HepG2 (cell line): ENCODE results near the gene H1-8. TPM values are rescaled to one million over a fixed set of nuclear protein-coding genes. Genes with fewer than 3 reads are reported as not detected.

Experiments
- ATAC-seq: fragments of 200-7000 bp; cut with Tn5 transposase; 3 replicates; pipeline ENCODE4 v1.9.1; 2020; ENCODE audit warnings: mild to moderate bottlenecking, moderate library complexity
- BruUV-seq: library from RNA; stranded (reverse); fragments of 400-500 nt; replicated peaks from 2 replicates; lab custom pipeline; 2021; lab: Mats Ljungman, UMichigan
- CTCF ChIA-PET: fragments of 300-600 bp; formaldehyde crosslinking; extraction: SDS; loops from one replicate; lab custom pipeline; 2021; ENCODE audit warnings: low total read pairs, inconsistent platforms, low intra/inter-chr PET ratio; lab: Yijun Ruan, JAX
- POLR2A ChIA-PET: fragments of 350-600 bp; sonication (Branson Sonifier 250); formaldehyde crosslinking; loops from one replicate; lab custom pipeline; 2020; ENCODE audit warnings: antibody characterized with exemption, inconsistent platforms; lab: Yijun Ruan, JAX
- DNase-seq: peaks from one replicate; pipeline ENCODE4 v3.0.0-alpha.2; 2015; ENCODE audit warnings: low spot score
- FAIRE-seq: peaks from 3 replicates; lab custom pipeline; 2011; peaks lifted over from hg19 to GRCh38; lab: Jason Lieb, UNC
- H2AFZ ChIP-seq: one replicate; pipeline ENCODE4 v1.6.1; 2011; ENCODE audit warnings: low read length, inconsistent platforms
- H3K27ac ChIP-seq: fragments of 300-600 bp; 3 replicates; pipeline ENCODE4 v1.8.0; 2011; ENCODE audit warnings: mixed run types, mild to moderate bottlenecking, mixed read lengths, low read length, inconsistent platforms; ENCODE audit not compliant: insufficient read depth; ENCODE audit errors: extremely low read length
- H3K27me3 ChIP-seq, 2 experiments: fragments of 200-600 bp in 1 of 2; 2 replicates in 1 of 2; 3 replicates in 1 of 2; pipeline versions ENCODE4 v1.6.0 to v1.8.0; 2011; ENCODE audit warnings: low read length in 2 of 2, mild to moderate bottlenecking in 2 of 2, moderate library complexity in 2 of 2, inconsistent platforms in 1 of 2; ENCODE audit not compliant: insufficient read depth in 2 of 2, control insufficient read depth in 1 of 2
- H3K36me3 ChIP-seq, 2 experiments: fragments of 200-600 bp in 1 of 2; replicated peaks in 1 of 2; 2 replicates in 1 of 2; 3 replicates in 1 of 2; pipeline versions ENCODE4 v1.5.1 to v1.8.0; 2011; ENCODE audit warnings: low read length in 2 of 2, inconsistent platforms in 1 of 2; ENCODE audit not compliant: insufficient read depth in 2 of 2, control insufficient read depth in 1 of 2
- H3K4me1 ChIP-seq: 2 replicates; pipeline ENCODE4 v1.5.1; 2012; ENCODE audit warnings: low read length, inconsistent platforms; ENCODE audit not compliant: insufficient read depth
- H3K4me2 ChIP-seq: 2 replicates; pipeline ENCODE4 v1.6.0; 2011; ENCODE audit warnings: low read depth, low read length, inconsistent platforms
- H3K4me3 ChIP-seq, 3 experiments: fragments of 200-600 bp in 1 of 3; sonication (generic), shearing (Covaris generic) in 1 of 3; replicated peaks in 1 of 3; 2 replicates each; pipeline ENCODE4 v1.5.1; 2011 to 2016; ENCODE audit warnings: low read length in 3 of 3, inconsistent platforms in 2 of 3, low read depth in 2 of 3, mild to moderate bottlenecking in 2 of 3, control low read depth in 1 of 3, mixed read lengths in 1 of 3; ENCODE audit not compliant: insufficient read depth in 1 of 3
- H3K79me2 ChIP-seq: one replicate; pipeline ENCODE4 v1.6.1; 2011; ENCODE audit warnings: low read length, inconsistent platforms; ENCODE audit not compliant: insufficient read depth
- H3K9ac ChIP-seq: 2 replicates; pipeline ENCODE4 v1.6.0; 2011; ENCODE audit warnings: mild to moderate bottlenecking, low read depth, low read length, inconsistent platforms; ENCODE audit not compliant: insufficient read depth
- H3K9me3 ChIP-seq: 2 replicates; pipeline ENCODE4 v1.5.1; 2012; ENCODE audit warnings: mild to moderate bottlenecking, low read length
- H4K20me1 ChIP-seq: 2 replicates; pipeline ENCODE4 v1.6.0; 2011; ENCODE audit warnings: inconsistent platforms, mild to moderate bottlenecking, low read length, moderate library complexity; ENCODE audit not compliant: insufficient read depth
- NRL ChIP-seq: sonication (generic); formaldehyde crosslinking; IDR thresholded peaks from 2 replicates; pipeline ENCODE4 v1.5.0; 2020; ENCODE audit warnings: missing genetic modification reagents, mild to moderate bottlenecking, moderate library complexity, borderline replicate concordance
- SMAD9 ChIP-seq: sonication (generic); formaldehyde crosslinking; IDR thresholded peaks from 2 replicates; pipeline ENCODE4 v1.5.1; 2020; ENCODE audit warnings: mild to moderate bottlenecking, missing genetic modification reagents
- STAT5B ChIP-seq: sonication (generic); formaldehyde crosslinking; IDR thresholded peaks from 2 replicates; pipeline ENCODE4 v1.4.0; 2020; ENCODE audit warnings: missing genetic modification reagents
- THAP9 ChIP-seq: sonication (generic); formaldehyde crosslinking; IDR thresholded peaks from 2 replicates; pipeline ENCODE4; 2020; ENCODE audit warnings: missing genetic modification reagents, mild to moderate bottlenecking, borderline replicate concordance
- ZMYM3 ChIP-seq: sonication (generic); formaldehyde crosslinking; IDR thresholded peaks from 2 replicates; pipeline ENCODE4 v1.5.1; 2020; ENCODE audit warnings: mild to moderate bottlenecking, missing genetic modification reagents
- ZNF251 ChIP-seq: sonication (generic); formaldehyde crosslinking; IDR thresholded peaks from 2 replicates; pipeline ENCODE4 v1.9.0; 2021; ENCODE audit warnings: mild to moderate bottlenecking, missing genetic modification reagents
- ZNF329 ChIP-seq: sonication (generic); formaldehyde crosslinking; IDR thresholded peaks from 2 replicates; pipeline ENCODE4 v1.9.0; 2021; ENCODE audit warnings: low read depth, mild to moderate bottlenecking, missing genetic modification reagents
- ZNF781 ChIP-seq: sonication (generic); formaldehyde crosslinking; IDR thresholded peaks from 2 replicates; pipeline ENCODE4 v1.5.1; 2020; ENCODE audit warnings: borderline replicate concordance, mild to moderate bottlenecking, missing genetic modification reagents; ENCODE audit errors: not compliant biosample characterization
- WGBS: methylation state at CpG from one replicate; pipeline ENCODE4 v1.1.6; 2017; ENCODE audit warnings: low lambda C conversion rate; 5-methylcytosine and 5-hydroxymethylcytosine counted together
- in situ Hi-C: cut with HindIII; loops from 2 replicates; pipeline ENCODE4 v1.10.0; 2017; ENCODE audit warnings: low pct_unique_long_range_greater_than_20kb; ENCODE audit not compliant: extremely low pct_ligation_motif_present
- intact Hi-C: fragments of 100-400 bp; cut with micrococcal nuclease; formaldehyde crosslinking; loops from one replicate; pipeline ENCODE4 v1.10.0; 2022; ENCODE audit not compliant: unreplicated experiment
- polyA plus RNA-seq, 8 experiments: library from polyadenylated mRNA; depleted of rRNA in 3 of 8; stranded (reverse) in 7 of 8; unstranded in 1 of 8; fragments of >200 nt; fragmentation: Illumina TruSeq in 4 of 8; extraction: Trizol in 4 of 8; gene quantifications; 2 replicates each; pipeline versions ENCODE4 v1.2.1 to v1.2.3, GENCODE V29; 2011 to 2016; ENCODE audit warnings: low read depth in 4 of 8, missing spikeins in 1 of 8, mixed read lengths in 1 of 8; ENCODE audit not compliant: insufficient read depth in 1 of 8
- total RNA-seq, 5 experiments: library from RNA; depleted of rRNA; stranded (reverse); fragments of >200 nt; fragmentation: Illumina TruSeq; extraction: Trizol; gene quantifications; 2 replicates each; pipeline ENCODE4 v1.2.3, GENCODE V29; 2016; ENCODE audit warnings: low read depth in 1 of 5
- TF ChIP-seq, protein P1 (sequence below): sonication (generic); formaldehyde crosslinking; conservative IDR thresholded peaks from 2 replicates; pipeline ENCODE4 v1.4.0; 2020; ENCODE audit warnings: missing genetic modification reagents
- TF ChIP-seq, protein P2 (sequence below): sonication (generic); formaldehyde crosslinking; IDR thresholded peaks from 2 replicates; pipeline ENCODE4 v1.4.0; 2020; ENCODE audit warnings: missing genetic modification reagents, borderline replicate concordance
- TF ChIP-seq, protein P3 (sequence below): sonication (generic); formaldehyde crosslinking; IDR thresholded peaks from 2 replicates; pipeline ENCODE4 v1.5.0; 2020; ENCODE audit warnings: mild to moderate bottlenecking, missing genetic modification reagents, moderate library complexity
- TF ChIP-seq, protein P4 (sequence below): sonication (generic); formaldehyde crosslinking; IDR thresholded peaks from 2 replicates; pipeline ENCODE4 v1.8.0; 2022; ENCODE audit warnings: missing genetic modification reagents, mild to moderate bottlenecking, borderline replicate concordance

H1-8 gene
- total and polyA plus RNA-seq, 2 of the 13 experiments (the other 11 are each of a cell fraction or from before 2014, with no cell fraction given): 0.08 TPM; not detected in 1

GRCh38 chr3:129593230-129593594, 50.2 kb downstream of the H1-8 start:
- intact Hi-C loops (no loop called here), in situ Hi-C loops (no loop called here)
- H3K27me3 ChIP-seq: no peaks in the 10 kb centered on the region
- no peak overlapping the region for H2AFZ ChIP-seq
- ChIA-PET CTCF (no interaction called here), POLR2A (interaction anchor here (0.8 to 5.7 kb wide), 11 partner anchors 10 to 277 kb away, joined by 3 to 107 read pairs (median 12); partner anchors contain the start of genes MBD4 and PLXND1)
- no TSS peak for BruUV-seq
- peak overlapping the region; percentile 94 for H3K27ac ChIP-seq
- H3K79me2 ChIP-seq: peaks cover 56% of the 10 kb centered on the region
- H3K9me3 ChIP-seq: no peaks in the 10 kb centered on the region
- DNase-seq (no peak), ATAC-seq (no peak), FAIRE-seq (no peak)
- H3K36me3 ChIP-seq: peaks cover 6 to 11% of the 10 kb centered on the region in 2 experiments
- no peaks in the 10 kb centered on the region for H4K20me1 ChIP-seq
- H3K9ac ChIP-seq: peak overlapping the region; percentile 23; the same call in 1 of the 2 replicates
- peak overlapping the region in 1 of 3 experiments; percentile 70; a peak in 2 of 6 replicates for H3K4me3 ChIP-seq
- peaks cover 76% of the 10 kb centered on the region for H3K4me1 ChIP-seq
- 61% methylated on average over 8 of the region's 8 CpGs for WGBS
- H3K4me2 ChIP-seq: peak overlapping the region; percentile 85
- TF ChIP-seq STAT5B (no peak), SMAD9 (CRISPR knock-in tag) (0 out of 2 replicates have a peak, but pooled peaks have one; percentile 25), THAP9 (CRISPR knock-in tag) (0 out of 2 replicates have a peak, but pooled peaks have one; percentile 8), ZNF781 (CRISPR knock-in tag) (no peak), ZNF251 (CRISPR knock-in tag) (0 out of 2 replicates have a peak, but pooled peaks have one; percentile 43), ZNF329 (CRISPR knock-in tag) (0 out of 2 replicates have a peak, but pooled peaks have one; percentile 6), NRL (0 out of 2 replicates have a peak, but pooled peaks have one; percentile 3), ZMYM3 (CRISPR knock-in tag) (no peak)
- TF ChIP-seq, protein P1, sequence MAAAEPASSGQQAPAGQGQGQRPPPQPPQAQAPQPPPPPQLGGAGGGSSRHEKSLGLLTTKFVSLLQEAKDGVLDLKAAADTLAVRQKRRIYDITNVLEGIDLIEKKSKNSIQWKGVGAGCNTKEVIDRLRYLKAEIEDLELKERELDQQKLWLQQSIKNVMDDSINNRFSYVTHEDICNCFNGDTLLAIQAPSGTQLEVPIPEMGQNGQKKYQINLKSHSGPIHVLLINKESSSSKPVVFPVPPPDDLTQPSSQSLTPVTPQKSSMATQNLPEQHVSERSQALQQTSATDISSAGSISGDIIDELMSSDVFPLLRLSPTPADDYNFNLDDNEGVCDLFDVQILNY (CRISPR knock-in tag): no peak
- TF ChIP-seq, protein P2, sequence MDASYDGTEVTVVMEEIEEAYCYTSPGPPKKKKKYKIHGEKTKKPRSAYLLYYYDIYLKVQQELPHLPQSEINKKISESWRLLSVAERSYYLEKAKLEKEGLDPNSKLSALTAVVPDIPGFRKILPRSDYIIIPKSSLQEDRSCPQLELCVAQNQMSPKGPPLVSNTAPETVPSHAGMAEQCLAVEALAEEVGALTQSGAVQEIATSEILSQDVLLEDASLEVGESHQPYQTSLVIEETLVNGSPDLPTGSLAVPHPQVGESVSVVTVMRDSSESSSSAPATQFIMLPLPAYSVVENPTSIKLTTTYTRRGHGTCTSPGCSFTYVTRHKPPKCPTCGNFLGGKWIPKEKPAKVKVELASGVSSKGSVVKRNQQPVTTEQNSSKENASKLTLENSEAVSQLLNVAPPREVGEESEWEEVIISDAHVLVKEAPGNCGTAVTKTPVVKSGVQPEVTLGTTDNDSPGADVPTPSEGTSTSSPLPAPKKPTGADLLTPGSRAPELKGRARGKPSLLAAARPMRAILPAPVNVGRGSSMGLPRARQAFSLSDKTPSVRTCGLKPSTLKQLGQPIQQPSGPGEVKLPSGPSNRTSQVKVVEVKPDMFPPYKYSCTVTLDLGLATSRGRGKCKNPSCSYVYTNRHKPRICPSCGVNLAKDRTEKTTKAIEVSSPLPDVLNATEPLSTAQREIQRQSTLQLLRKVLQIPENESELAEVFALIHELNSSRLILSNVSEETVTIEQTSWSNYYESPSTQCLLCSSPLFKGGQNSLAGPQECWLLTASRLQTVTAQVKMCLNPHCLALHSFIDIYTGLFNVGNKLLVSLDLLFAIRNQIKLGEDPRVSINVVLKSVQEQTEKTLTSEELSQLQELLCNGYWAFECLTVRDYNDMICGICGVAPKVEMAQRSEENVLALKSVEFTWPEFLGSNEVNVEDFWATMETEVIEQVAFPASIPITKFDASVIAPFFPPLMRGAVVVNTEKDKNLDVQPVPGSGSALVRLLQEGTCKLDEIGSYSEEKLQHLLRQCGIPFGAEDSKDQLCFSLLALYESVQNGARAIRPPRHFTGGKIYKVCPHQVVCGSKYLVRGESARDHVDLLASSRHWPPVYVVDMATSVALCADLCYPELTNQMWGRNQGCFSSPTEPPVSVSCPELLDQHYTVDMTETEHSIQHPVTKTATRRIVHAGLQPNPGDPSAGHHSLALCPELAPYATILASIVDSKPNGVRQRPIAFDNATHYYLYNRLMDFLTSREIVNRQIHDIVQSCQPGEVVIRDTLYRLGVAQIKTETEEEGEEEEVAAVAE: no peak
- TF ChIP-seq, protein P3, sequence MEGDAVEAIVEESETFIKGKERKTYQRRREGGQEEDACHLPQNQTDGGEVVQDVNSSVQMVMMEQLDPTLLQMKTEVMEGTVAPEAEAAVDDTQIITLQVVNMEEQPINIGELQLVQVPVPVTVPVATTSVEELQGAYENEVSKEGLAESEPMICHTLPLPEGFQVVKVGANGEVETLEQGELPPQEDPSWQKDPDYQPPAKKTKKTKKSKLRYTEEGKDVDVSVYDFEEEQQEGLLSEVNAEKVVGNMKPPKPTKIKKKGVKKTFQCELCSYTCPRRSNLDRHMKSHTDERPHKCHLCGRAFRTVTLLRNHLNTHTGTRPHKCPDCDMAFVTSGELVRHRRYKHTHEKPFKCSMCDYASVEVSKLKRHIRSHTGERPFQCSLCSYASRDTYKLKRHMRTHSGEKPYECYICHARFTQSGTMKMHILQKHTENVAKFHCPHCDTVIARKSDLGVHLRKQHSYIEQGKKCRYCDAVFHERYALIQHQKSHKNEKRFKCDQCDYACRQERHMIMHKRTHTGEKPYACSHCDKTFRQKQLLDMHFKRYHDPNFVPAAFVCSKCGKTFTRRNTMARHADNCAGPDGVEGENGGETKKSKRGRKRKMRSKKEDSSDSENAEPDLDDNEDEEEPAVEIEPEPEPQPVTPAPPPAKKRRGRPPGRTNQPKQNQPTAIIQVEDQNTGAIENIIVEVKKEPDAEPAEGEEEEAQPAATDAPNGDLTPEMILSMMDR: peak; percentile 48
- TF ChIP-seq, protein P4, sequence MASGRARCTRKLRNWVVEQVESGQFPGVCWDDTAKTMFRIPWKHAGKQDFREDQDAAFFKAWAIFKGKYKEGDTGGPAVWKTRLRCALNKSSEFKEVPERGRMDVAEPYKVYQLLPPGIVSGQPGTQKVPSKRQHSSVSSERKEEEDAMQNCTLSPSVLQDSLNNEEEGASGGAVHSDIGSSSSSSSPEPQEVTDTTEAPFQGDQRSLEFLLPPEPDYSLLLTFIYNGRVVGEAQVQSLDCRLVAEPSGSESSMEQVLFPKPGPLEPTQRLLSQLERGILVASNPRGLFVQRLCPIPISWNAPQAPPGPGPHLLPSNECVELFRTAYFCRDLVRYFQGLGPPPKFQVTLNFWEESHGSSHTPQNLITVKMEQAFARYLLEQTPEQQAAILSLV (CRISPR knock-in tag): no peak
